Aorta (tissue), 5 donors: ENCODE results near the gene PCNX1. TPM values are rescaled to one million over a fixed set of nuclear protein-coding genes. Genes with fewer than 3 reads are reported as not detected.

Experiments
- ATAC-seq: fragments of 200-7000 bp; cut with Tn5 transposase; one replicate; pipeline ENCODE4 v1.9.1; 2022; ENCODE audit warnings: moderate library complexity; ENCODE audit not compliant: low FRiP score
- DNase-seq, 2 donors: peaks; one replicate each; pipeline ENCODE4 v3.0.0-alpha.2; 2020
- H3K27ac ChIP-seq, 2 donors: one replicate each; pipeline ENCODE4 v1.5.1; 2013; ENCODE audit warnings: low read length in 2 of 2, mild to moderate bottlenecking in 2 of 2, moderate library complexity in 2 of 2, control low read depth in 1 of 2, inconsistent platforms in 1 of 2, low read depth in 1 of 2
- H3K27me3 ChIP-seq, 2 donors: one replicate each; pipeline ENCODE4 v1.6.1; 2013; ENCODE audit warnings: control low read depth in 1 of 2, low read length in 1 of 2, mild to moderate bottlenecking in 1 of 2, moderate library complexity in 1 of 2; ENCODE audit not compliant: insufficient read depth in 2 of 2, control insufficient read depth in 1 of 2
- H3K36me3 ChIP-seq, 2 donors: one replicate each; pipeline ENCODE4 v1.6.1; 2013; ENCODE audit warnings: control low read depth in 1 of 2, low read length in 1 of 2, mild to moderate bottlenecking in 1 of 2; ENCODE audit not compliant: insufficient read depth in 2 of 2, control insufficient read depth in 1 of 2
- H3K4me1 ChIP-seq, 2 donors: one replicate each; pipeline ENCODE4 v1.6.1; 2013; ENCODE audit warnings: low read length in 2 of 2, control low read depth in 1 of 2, mild to moderate bottlenecking in 1 of 2, moderate library complexity in 1 of 2; ENCODE audit not compliant: insufficient read depth in 2 of 2, control insufficient read depth in 1 of 2
- H3K4me3 ChIP-seq, 2 donors: one replicate each; pipeline ENCODE4 v1.5.1; 2013; ENCODE audit warnings: low read length in 2 of 2, control low read depth in 1 of 2, mild to moderate bottlenecking in 1 of 2
- H3K9me3 ChIP-seq: one replicate; pipeline ENCODE4 v1.6.1; 2013; ENCODE audit warnings: mild to moderate bottlenecking, low read length; ENCODE audit not compliant: control insufficient read depth
- WGBS, 2 donors: extraction: QIAGEN DNeasy Blood & Tissue Kit; methylation state at CpG; one replicate each; pipeline ENCODE4 v1.1.7; 2013; 5-methylcytosine and 5-hydroxymethylcytosine counted together
- intact Hi-C, 2 donors: fragments of 100-400 bp; cut with DNase I; formaldehyde crosslinking; loops; one replicate each; pipeline versions ENCODE4 v1.14.2 to v1.15.0; 2022
- polyA plus RNA-seq, 2 donors: library from polyadenylated mRNA; stranded (reverse); fragments of 200-250 nt; gene quantifications; one replicate each; pipeline ENCODE4 v1.2.3, GENCODE V29; 2013
- total RNA-seq, 2 donors: library from RNA; stranded (reverse); fragmentation: NEBNext Ultra II Directional; extraction: Animal tissue kit (Norgen Biotek cat#: 25700); gene quantifications; one replicate each; pipeline ENCODE4 v1.2.1, GENCODE V29; 2021
- donor health status: healthy with polysubstance abuse.
- donor health status: Bipolar disorder and iron deficiency.
- donor health status: DM: no; HTN: no; CAD: no.
- donor health status: DM: no; HTN: no; CAD: no.
- donor health status: DM: yes; HTN: yes; CAD: no.

Gene PCNX1
- total and polyA plus RNA-seq, 4 donors, result 3.4 to 96.4 (median 40.4) TPM

DNA sequence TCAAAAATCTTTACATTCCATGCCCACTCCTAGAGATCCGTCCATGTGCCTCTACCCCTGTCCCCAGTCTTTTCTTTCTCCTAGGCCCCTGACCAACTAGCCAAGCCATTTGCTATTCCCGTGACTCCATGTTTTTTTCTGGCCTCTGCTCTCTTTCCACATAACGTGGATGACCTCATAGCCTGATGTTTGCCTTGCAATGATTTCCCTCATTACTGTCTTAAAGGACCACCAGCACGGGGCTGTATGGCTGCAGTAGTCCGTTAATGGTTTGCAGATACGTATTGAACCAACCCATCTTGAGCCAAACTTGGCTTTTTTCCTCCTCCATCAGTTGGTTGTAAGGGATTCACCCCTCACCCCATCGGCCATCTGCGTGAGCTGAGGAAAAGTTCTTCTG is 226.0 kb downstream of the PCNX1 start:
- 90 to 98% methylated on average over 8 of the region's 8 CpGs for WGBS, 2 donors
- H3K4me1 ChIP-seq, result no peaks in the 10 kb centered on the region
- no peak overlapping the region for H3K4me3 ChIP-seq
- H3K27me3 ChIP-seq, result no peaks in the 10 kb centered on the region
- H3K27ac ChIP-seq, result no peak overlapping the region
- no peaks in the 10 kb centered on the region for H3K36me3 ChIP-seq
- H3K9me3 ChIP-seq, result no peaks in the 10 kb centered on the region
- ATAC-seq, result no peak
- no peak for DNase-seq
- intact Hi-C loops, result loop anchor here in 1 of 2 donors (10.0 kb wide), 1 partner anchor 722 kb away; no protein-coding TSS in a partner anchor

DNA sequence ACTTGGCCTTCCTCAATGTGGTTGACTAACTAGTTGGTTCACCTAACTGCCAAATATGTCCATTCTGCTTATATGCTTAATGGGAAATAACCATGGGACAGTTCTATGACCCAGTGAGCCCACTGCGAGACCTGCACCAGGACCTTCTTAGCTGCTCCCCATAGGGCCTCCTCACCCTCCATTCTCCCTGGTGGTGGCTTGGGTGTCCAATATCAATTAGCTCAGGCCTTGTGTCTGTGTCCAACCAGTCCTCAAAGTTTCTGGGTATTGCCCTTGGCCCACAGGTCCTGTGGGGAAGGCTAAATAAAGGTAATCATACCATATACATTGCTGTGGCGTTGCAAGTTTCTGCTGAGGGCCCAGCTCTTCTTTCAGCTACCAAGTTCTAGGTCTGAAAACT is 228.2 kb downstream of the PCNX1 start:
- Histone ChIP-seq H3K36me3 (no peaks in the 10 kb centered on the region), H3K4me1 (no peaks in the 10 kb centered on the region), H3K4me3 (no peak overlapping the region), H3K27me3 (no peaks in the 10 kb centered on the region), H3K9me3 (no peaks in the 10 kb centered on the region), H3K27ac (no peak overlapping the region)
- 96 to 99% methylated on average over 2 of the region's 2 CpGs for WGBS, 2 donors
- intact Hi-C loops, result loop anchor here (5.0 to 10.0 kb wide), 3 partner anchors 187 to 1157 kb away; partner anchors contain the start of gene SIPA1L1 (in 1 of the 2)
- ATAC-seq (no peak), DNase-seq (no peak)

DNA sequence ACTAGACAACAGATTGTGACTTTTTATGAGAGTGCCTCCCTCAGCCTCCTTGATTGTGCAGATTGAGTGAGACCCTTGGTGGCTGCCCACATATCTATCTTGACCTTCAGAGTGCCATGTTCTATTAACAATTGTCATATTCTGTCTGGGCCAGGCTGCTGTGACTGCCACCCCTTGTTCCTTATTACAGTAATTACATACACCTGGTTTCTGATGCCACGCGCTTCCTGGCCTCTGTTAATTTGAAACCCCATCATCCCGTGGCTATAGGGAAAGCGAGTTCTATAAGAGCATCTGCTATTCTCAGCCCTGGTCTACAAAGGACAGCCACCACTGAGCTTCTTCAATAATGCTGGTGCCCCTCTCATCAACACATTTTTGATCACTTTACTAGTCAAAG is 228.7 kb downstream of the PCNX1 start:
- no peak for DNase-seq
- Histone ChIP-seq H3K36me3 (no peaks in the 10 kb centered on the region), H3K9me3 (no peaks in the 10 kb centered on the region), H3K4me3 (no peak overlapping the region), H3K27me3 (no peaks in the 10 kb centered on the region), H3K4me1 (no peaks in the 10 kb centered on the region), H3K27ac (no peak overlapping the region)
- ATAC-seq, result no peak
- intact Hi-C loops, result loop anchor here (2.0 to 10.0 kb wide), 4 partner anchors 186 to 1156 kb away; partner anchors contain the start of gene SIPA1L1 (in 1 of the 2)
- 95 to 98% methylated on average over 4 of the region's 4 CpGs for WGBS, 2 donors

DNA sequence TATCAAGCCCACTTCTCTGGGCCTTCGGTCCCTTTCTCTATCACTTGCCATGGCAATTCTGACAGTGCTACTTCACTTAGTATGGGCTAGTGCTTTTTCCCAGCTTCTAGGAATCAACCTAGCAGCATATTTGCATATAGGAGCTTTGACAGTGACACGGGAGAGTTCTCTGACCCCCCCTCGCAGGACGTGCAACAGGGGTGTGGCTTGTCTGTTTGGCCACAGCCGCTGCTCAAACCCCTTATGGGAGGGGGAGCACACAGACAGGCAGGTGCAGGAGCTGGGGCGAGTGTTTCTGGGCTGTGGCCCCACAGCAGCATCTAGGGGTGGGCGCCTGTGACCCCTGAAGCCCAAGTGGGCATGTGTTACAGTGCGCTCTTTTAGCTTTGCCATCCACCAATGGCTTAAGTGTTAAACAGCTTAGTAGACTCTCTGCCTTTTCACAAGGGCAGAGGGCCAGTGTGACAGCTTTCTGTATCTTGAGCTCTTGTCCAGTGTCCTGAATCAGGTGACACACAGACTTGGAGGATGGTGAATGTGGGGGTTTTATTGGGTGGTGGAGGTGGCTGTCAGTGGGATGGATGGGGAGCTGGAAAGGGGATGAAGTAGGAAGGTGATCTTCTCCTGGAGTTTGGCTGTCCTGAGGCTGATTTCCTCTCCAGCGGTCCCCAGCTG is 229.3 kb downstream of the PCNX1 start:
- H3K36me3 ChIP-seq, result no peaks in the 10 kb centered on the region
- H3K9me3 ChIP-seq, result no peaks in the 10 kb centered on the region
- H3K27ac ChIP-seq, result no peak overlapping the region
- H3K27me3 ChIP-seq, result no peaks in the 10 kb centered on the region
- ATAC-seq, result no peak
- no peak for DNase-seq
- intact Hi-C loops, result loop anchor here (2.0 to 10.0 kb wide), 4 partner anchors 186 to 1156 kb away; partner anchors contain the start of gene SIPA1L1 (in 1 of the 2)
- no peaks in the 10 kb centered on the region for H3K4me1 ChIP-seq
- WGBS, 2 donors, result 91 to 92% methylated on average over 9 of the region's 9 CpGs
- H3K4me3 ChIP-seq, result no peak overlapping the region

DNA sequence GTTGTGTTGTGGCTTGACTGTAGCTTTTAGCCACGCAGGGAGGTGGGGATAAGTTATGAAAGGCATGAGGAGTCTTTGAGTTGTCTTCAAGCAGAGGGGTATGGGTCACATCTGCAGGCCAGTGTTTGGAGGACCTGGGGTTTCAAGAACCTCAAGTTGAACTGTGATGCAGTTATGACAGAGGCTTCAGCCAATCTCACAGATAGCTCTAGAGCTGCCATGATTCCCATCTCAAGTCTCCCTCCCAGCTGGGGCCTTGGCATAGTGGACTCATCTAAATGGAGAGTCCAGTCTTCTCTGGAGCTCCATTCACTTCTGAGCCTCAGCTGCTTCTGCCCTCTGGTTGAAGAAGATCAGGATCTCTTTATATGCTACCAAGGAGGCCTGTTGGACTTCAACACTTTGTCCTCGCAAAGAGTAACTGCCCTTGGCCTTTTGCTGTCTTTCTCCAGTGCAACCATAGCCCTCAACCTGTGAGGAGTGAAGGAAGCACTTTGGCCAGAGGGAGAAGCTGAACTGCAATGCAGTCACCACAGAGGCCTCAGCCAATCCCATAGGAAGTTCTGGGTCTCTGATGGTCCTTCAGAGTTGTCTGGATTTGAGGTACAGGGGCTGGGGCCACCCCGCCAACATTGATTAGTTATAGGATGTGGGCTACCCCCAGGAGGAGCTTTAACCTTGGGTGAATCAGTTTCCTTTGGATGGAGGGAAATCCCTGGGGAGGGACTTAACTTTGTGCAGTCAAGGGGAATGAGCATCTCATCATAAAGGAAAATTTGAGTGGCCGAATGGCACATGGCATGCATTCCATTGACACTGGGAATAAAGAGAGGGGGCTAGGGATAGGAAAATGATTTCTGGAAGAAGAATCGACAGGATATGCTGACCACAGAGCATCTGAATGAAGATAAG is 230.5 kb downstream of the PCNX1 start:
- H3K36me3 ChIP-seq, result no peaks in the 10 kb centered on the region
- DNase-seq (no peak), ATAC-seq (no peak)
- intact Hi-C loops, result loop anchor here (1.0 to 10.0 kb wide), 6 partner anchors 185 to 1155 kb away; partner anchors contain the start of gene SIPA1L1 (in 1 of the 2)
- H3K4me3 ChIP-seq, result no peak overlapping the region
- H3K27ac ChIP-seq, result no peak overlapping the region
- WGBS, 2 donors, result 88 to 89% methylated on average over 5 of the region's 5 CpGs
- no peaks in the 10 kb centered on the region for H3K9me3 ChIP-seq
- H3K27me3 ChIP-seq, result no peaks in the 10 kb centered on the region
- H3K4me1 ChIP-seq, result no peaks in the 10 kb centered on the region

DNA sequence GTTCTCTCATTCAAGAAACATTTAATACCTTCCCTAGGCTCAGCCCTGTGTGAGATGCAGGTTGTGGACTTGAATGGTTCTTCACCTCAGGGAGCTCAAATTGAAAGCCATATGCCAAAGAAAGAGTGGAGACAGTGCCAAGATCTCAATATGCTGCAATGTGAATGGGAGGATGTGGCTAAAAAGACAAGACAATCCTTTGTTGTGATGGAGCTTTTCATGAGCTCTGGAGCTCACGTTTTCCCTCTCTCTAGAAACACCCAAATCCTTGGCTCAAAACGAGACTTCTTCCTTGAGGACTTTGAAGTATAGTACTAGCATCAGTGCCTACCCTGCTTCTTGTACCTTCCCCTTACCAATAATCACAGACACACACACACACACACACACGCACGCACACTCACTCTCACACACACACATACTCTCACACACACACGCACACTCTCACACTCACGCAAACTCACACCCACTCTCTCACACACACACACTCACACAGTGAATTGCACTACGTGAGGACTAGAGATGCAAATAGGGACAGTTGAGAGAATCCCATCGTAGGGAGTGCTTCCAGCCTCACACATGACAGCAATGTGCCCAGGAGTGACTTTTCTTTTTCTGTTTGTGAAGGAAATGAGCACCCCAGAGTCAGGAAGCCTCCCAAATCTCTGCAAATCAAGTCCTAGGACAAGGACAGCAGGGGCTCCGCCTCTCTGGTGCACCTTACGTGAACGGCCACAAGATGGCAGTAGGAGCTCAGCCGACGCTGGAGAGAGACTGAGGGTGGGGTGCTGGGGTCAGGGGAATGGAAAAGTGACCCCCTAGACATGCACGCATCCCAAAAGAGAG is 231.4 kb downstream of the PCNX1 start:
- H3K4me1 ChIP-seq, result no peaks in the 10 kb centered on the region
- peak; percentile 59 to 83 for DNase-seq
- no peak overlapping the region for H3K27ac ChIP-seq
- intact Hi-C loops, result loop anchor here (1.0 to 10.0 kb wide), 5 partner anchors 184 to 1154 kb away; partner anchors contain the start of gene SIPA1L1 (in 1 of the 2)
- H3K9me3 ChIP-seq, result no peaks in the 10 kb centered on the region
- H3K36me3 ChIP-seq, result no peaks in the 10 kb centered on the region
- H3K27me3 ChIP-seq, result no peaks in the 10 kb centered on the region
- 20 to 21% methylated on average over 14 of the region's 14 CpGs for WGBS, 2 donors
- H3K4me3 ChIP-seq, result no peak overlapping the region
- peak; percentile 82 for ATAC-seq

DNA sequence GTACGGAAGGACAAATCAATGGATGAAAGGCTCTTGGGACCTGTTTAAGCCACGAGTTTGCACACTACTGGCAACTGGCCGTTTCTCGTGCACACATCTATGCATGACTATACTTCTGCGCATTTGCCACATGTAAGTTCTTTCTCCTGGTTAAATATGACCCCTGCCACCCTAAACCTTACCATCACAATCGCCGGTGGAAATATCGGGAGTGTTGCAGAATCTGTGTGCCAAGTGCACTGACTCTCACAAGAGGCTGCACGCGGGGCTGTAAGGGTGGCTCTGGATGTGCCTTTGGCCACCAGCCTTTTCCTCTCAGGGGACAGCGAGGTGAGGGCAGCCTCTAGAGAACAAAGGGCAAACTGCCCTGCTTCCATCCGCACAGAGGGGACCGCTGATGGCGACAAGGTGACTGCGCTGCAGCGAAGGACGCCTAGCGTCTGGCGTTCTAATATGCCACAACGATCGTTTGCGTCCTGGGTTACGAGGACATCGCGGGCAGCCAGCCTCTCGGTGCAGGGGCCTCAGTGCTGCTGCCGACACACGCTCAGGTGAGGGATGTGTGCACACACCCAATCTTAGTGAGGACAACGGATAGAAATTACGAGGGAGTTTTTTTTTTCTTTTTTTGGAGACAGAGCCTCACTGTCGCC is 232.2 kb downstream of the PCNX1 start:
- no peaks in the 10 kb centered on the region for H3K4me1 ChIP-seq
- H3K27ac ChIP-seq, result no peak overlapping the region
- 67 to 71% methylated on average over 31 of the region's 31 CpGs for WGBS, 2 donors
- DNase-seq (no peak), ATAC-seq (no peak)
- H3K27me3 ChIP-seq, result no peaks in the 10 kb centered on the region
- H3K4me3 ChIP-seq, result no peak overlapping the region
- intact Hi-C loops, result loop anchor here (2.0 to 10.0 kb wide), 4 partner anchors 183 to 1153 kb away; partner anchors contain the start of gene SIPA1L1 (in 1 of the 2)
- no peaks in the 10 kb centered on the region for H3K36me3 ChIP-seq
- H3K9me3 ChIP-seq, result no peaks in the 10 kb centered on the region

DNA sequence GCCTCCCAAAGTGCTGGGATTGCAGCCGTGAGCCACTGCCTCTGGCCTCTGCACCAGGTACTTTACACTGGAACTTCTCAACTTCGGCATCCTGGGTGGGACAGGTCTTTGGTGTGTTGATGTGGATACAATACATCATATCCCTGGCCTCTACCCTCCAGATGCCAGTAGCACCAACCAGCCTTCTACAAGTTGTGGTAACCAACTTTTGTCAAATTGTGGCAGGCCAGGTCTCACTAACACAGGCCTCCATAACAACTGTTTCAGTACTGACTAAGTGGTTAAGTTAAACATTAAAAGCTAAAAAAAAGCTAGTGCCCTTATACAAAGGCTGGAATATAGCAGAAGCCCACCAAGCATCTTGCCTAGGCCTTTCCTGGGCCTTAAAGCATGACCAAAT is 232.9 kb downstream of the PCNX1 start:
- WGBS, 2 donors, result 88% methylated on average over 2 of the region's 2 CpGs
- intact Hi-C loops, result no loop called here
- Histone ChIP-seq H3K9me3 (no peaks in the 10 kb centered on the region), H3K27ac (no peak overlapping the region), H3K4me1 (no peaks in the 10 kb centered on the region), H3K36me3 (no peaks in the 10 kb centered on the region), H3K4me3 (no peak overlapping the region), H3K27me3 (no peaks in the 10 kb centered on the region)
- no peak for DNase-seq
- no peak for ATAC-seq
